WTC11 (cell line): Measurements from ENCODE around the gene KSR1. TPM values are rescaled to one million over a fixed set of nuclear protein-coding genes. Genes with fewer than 3 reads are reported as not detected.

ENCODE experiments used
- ATAC-seq: fragments of 200-7000 bp; cut with Tn5 transposase; 2 replicates; pipeline ENCODE4 v1.10.0; 2021; ENCODE audit warnings: mild to moderate bottlenecking, moderate library complexity
- CTCF ChIA-PET: fragments of 300-600 bp; sonication (Branson Sonifier 250); formaldehyde crosslinking; loops from one replicate; lab custom pipeline; 2021; ENCODE audit warnings: antibody characterized with exemption; lab: Charles Lee
- POLR2A ChIA-PET: fragments of 350-600 bp; sonication (Branson Sonifier 250); formaldehyde crosslinking; loops from one replicate; lab custom pipeline; 2021; ENCODE audit warnings: antibody characterized with exemption; lab: Charles Lee
- DNase-seq: peaks from one replicate; pipeline ENCODE4 v3.0.0; 2021; ENCODE audit warnings: low spot score
- H3K27ac Mint-ChIP-seq: 2 replicates; pipeline ENCODE4 v1.8.0; 2021; ENCODE audit warnings: mixed read lengths
- H3K27me3 Mint-ChIP-seq: 2 replicates; pipeline ENCODE4 v1.8.0; 2021; ENCODE audit warnings: low read depth, mild to moderate bottlenecking, moderate library complexity, mixed read lengths
- H3K36me3 Mint-ChIP-seq: 2 replicates; pipeline ENCODE4 v1.8.0; 2021; ENCODE audit warnings: mixed read lengths
- H3K4me1 Mint-ChIP-seq: 2 replicates; pipeline ENCODE4 v1.8.0; 2022; ENCODE audit warnings: mixed read lengths
- H3K4me3 Mint-ChIP-seq: 2 replicates; pipeline ENCODE4 v1.8.0; 2021; ENCODE audit warnings: mild to moderate bottlenecking, moderate library complexity, mixed read lengths
- H3K9me3 Mint-ChIP-seq: 2 replicates; pipeline ENCODE4 v1.8.0; 2021; ENCODE audit warnings: mixed read lengths
- ATF2 ChIP-seq: sonication (generic); formaldehyde crosslinking; IDR thresholded peaks from 2 replicates; pipeline ENCODE4 v1.8.1; 2022; ENCODE audit warnings: low read depth, missing genetic modification reagents, borderline replicate concordance
- E2F5 ChIP-seq: sonication (generic); formaldehyde crosslinking; IDR thresholded peaks from 2 replicates; pipeline ENCODE4 v1.8.1; 2022; ENCODE audit warnings: mild to moderate bottlenecking, moderate library complexity, missing genetic modification reagents
- ERG ChIP-seq: fragments of 250-450 bp; sonication (Bioruptor Pico); IDR thresholded peaks from 2 replicates; pipeline ENCODE4 v1.8.0; 2021; ENCODE audit warnings: mild to moderate bottlenecking
- ETV6 ChIP-seq: sonication (generic); formaldehyde crosslinking; IDR thresholded peaks from 2 replicates; pipeline ENCODE4 v1.8.1; 2022; ENCODE audit warnings: mild to moderate bottlenecking, missing genetic modification reagents
- FOXJ3 ChIP-seq: sonication (generic); formaldehyde crosslinking; IDR thresholded peaks from 2 replicates; pipeline ENCODE4 v1.9.0; 2021; ENCODE audit warnings: missing genetic modification reagents, mild to moderate bottlenecking, borderline replicate concordance
- FOXP1 ChIP-seq: sonication (generic); formaldehyde crosslinking; IDR thresholded peaks from 2 replicates; pipeline ENCODE4 v1.8.0; 2022; ENCODE audit warnings: missing genetic modification reagents, mild to moderate bottlenecking, moderate library complexity, borderline replicate concordance
- HMGXB4 ChIP-seq: sonication (generic); formaldehyde crosslinking; IDR thresholded peaks from 2 replicates; pipeline ENCODE4 v1.8.1; 2023; ENCODE audit warnings: mild to moderate bottlenecking, moderate library complexity, missing genetic modification reagents
- IRF1 ChIP-seq: sonication (generic); formaldehyde crosslinking; IDR thresholded peaks from 2 replicates; pipeline ENCODE4 v1.8.0; 2023; ENCODE audit warnings: missing genetic modification reagents
- JUN ChIP-seq: sonication (generic); formaldehyde crosslinking; IDR thresholded peaks from 2 replicates; pipeline ENCODE4 v1.8.0; 2023; ENCODE audit warnings: mild to moderate bottlenecking, missing genetic modification reagents
- KAT7 ChIP-seq: sonication (generic); formaldehyde crosslinking; IDR thresholded peaks from 2 replicates; pipeline ENCODE4 v1.8.1; 2023; ENCODE audit warnings: missing genetic modification reagents, mild to moderate bottlenecking, borderline replicate concordance
- MAX ChIP-seq: sonication (generic); formaldehyde crosslinking; IDR thresholded peaks from 2 replicates; pipeline ENCODE4 v1.8.0; 2022; ENCODE audit warnings: mild to moderate bottlenecking, missing genetic modification reagents
- NFATC4 ChIP-seq: fragments of 250-450 bp; sonication (Bioruptor Pico); IDR thresholded peaks from 2 replicates; pipeline ENCODE4 v1.9.0; 2021; ENCODE audit warnings: mild to moderate bottlenecking
- NFYB ChIP-seq: sonication (generic); formaldehyde crosslinking; conservative IDR thresholded peaks from 2 replicates; pipeline ENCODE4 v1.8.0; 2022; ENCODE audit warnings: low read depth, missing genetic modification reagents
- NR1H2 ChIP-seq: sonication (generic); formaldehyde crosslinking; IDR thresholded peaks from 2 replicates; pipeline ENCODE4 v1.9.0; 2021; ENCODE audit warnings: mild to moderate bottlenecking, moderate library complexity, missing genetic modification reagents
- PREB ChIP-seq: sonication (generic); formaldehyde crosslinking; IDR thresholded peaks from 2 replicates; pipeline ENCODE4 v1.8.1; 2022; ENCODE audit warnings: mild to moderate bottlenecking, missing genetic modification reagents, moderate library complexity, borderline replicate concordance
- SMAD3 ChIP-seq: sonication (generic); formaldehyde crosslinking; IDR thresholded peaks from 2 replicates; pipeline ENCODE4 v1.8.0; 2022; ENCODE audit warnings: missing genetic modification reagents, mild to moderate bottlenecking, borderline replicate concordance
- SP1 ChIP-seq: sonication (generic); formaldehyde crosslinking; conservative IDR thresholded peaks from 2 replicates; pipeline ENCODE4 v1.8.1; 2022; ENCODE audit warnings: missing genetic modification reagents
- STAT6 ChIP-seq: sonication (generic); formaldehyde crosslinking; conservative IDR thresholded peaks from 2 replicates; pipeline ENCODE4 v1.8.1; 2023; ENCODE audit warnings: mild to moderate bottlenecking, low read depth, missing genetic modification reagents, moderate library complexity
- TCF7 ChIP-seq: sonication (generic); formaldehyde crosslinking; IDR thresholded peaks from 2 replicates; pipeline ENCODE4 v1.8.0; 2022; ENCODE audit warnings: mild to moderate bottlenecking, low read depth, missing genetic modification reagents, moderate library complexity
- ZNF121 ChIP-seq: sonication (generic); formaldehyde crosslinking; IDR thresholded peaks from 2 replicates; pipeline ENCODE4 v1.8.0; 2023; ENCODE audit warnings: missing genetic modification reagents
- ZNF232 ChIP-seq: sonication (generic); formaldehyde crosslinking; IDR thresholded peaks from 2 replicates; pipeline ENCODE4 v1.8.0; 2022; ENCODE audit warnings: mild to moderate bottlenecking, missing genetic modification reagents
- ZNF396 ChIP-seq: fragments of 250-450 bp; sonication (Bioruptor Pico); IDR thresholded peaks from 2 replicates; pipeline ENCODE4 v1.8.0; 2021; ENCODE audit warnings: mild to moderate bottlenecking, moderate library complexity, borderline replicate concordance
- ZNF416 ChIP-seq: fragments of 250-450 bp; sonication (Bioruptor Pico); IDR thresholded peaks from 2 replicates; pipeline ENCODE4 v1.9.0; 2021; ENCODE audit warnings: mild to moderate bottlenecking, inconsistent platforms
- ZNF671 ChIP-seq: fragments of 250-450 bp; sonication (Bioruptor Pico); IDR thresholded peaks from 2 replicates; pipeline ENCODE4 v1.8.0; 2021; ENCODE audit warnings: mild to moderate bottlenecking
- total RNA-seq: library from RNA; stranded (reverse); gene quantifications from 3 replicates; pipeline ENCODE4 v1.2.3, GENCODE V29; 2021

The KSR1 gene
- total RNA-seq, 1 experiment from 2014 or later: 45.5 TPM

GRCh38 chr17:27475981-27476895, 20.0 kb downstream of the KSR1 start (continued):
- no peak for TF ChIP-seq ERG (CRISPR knock-in tag)
- no peak for TF ChIP-seq ZNF416 (CRISPR knock-in tag)
- no peak for TF ChIP-seq FOXJ3 (CRISPR knock-in tag)
- TF ChIP-seq ZNF121: no peak
- no peak for TF ChIP-seq FOXP1 (CRISPR knock-in tag)
- no peak for TF ChIP-seq IRF1
- no peak for TF ChIP-seq ATF2 (CRISPR knock-in tag)
- TF ChIP-seq KAT7 (CRISPR knock-in tag): no peak
- no peak for TF ChIP-seq HMGXB4 (CRISPR knock-in tag)
- no peak for TF ChIP-seq MAX (CRISPR knock-in tag)
- no peak for TF ChIP-seq E2F5 (CRISPR knock-in tag)
- TF ChIP-seq NR1H2 (CRISPR knock-in tag): no peak
- TF ChIP-seq, all 79 proteins: peak for 0

GRCh38 chr17:27477050-27477888, 21.0 kb downstream of the KSR1 start:
- ATAC-seq (no peak), DNase-seq (no peak)
- peak overlapping the region; percentile 79 for H3K27ac Mint-ChIP-seq
- H3K4me3 Mint-ChIP-seq: no peak overlapping the region
- no peaks in the 10 kb centered on the region for H3K36me3 Mint-ChIP-seq
- H3K9me3 Mint-ChIP-seq: no peaks in the 10 kb centered on the region
- ChIA-PET POLR2A (no interaction called here), CTCF (interaction anchor here (0.7 to 1.8 kb wide), 9 partner anchors 12 to 125 kb away, joined by 3 to 8 read pairs (median 3); partner anchors contain the start of gene KSR1)
- H3K27me3 Mint-ChIP-seq: no peaks in the 10 kb centered on the region
- TF ChIP-seq NFYB: no peak
- TF ChIP-seq TCF7: no peak
- TF ChIP-seq ZNF671 (CRISPR knock-in tag): no peak
- no peak for TF ChIP-seq SP1 (CRISPR knock-in tag)
- no peak for TF ChIP-seq NFATC4 (CRISPR knock-in tag)
- TF ChIP-seq ZNF396: no peak
- no peak for TF ChIP-seq JUN
- no peak for TF ChIP-seq PREB
- TF ChIP-seq ZNF232 (CRISPR knock-in tag): no peak
- no peak for TF ChIP-seq ETV6 (CRISPR knock-in tag)
- TF ChIP-seq SMAD3 (CRISPR knock-in tag): no peak
- TF ChIP-seq STAT6 (CRISPR knock-in tag): no peak
- H3K4me1 Mint-ChIP-seq: peaks cover 85% of the 10 kb centered on the region
